SK-N-SH (cell line): ENCODE data around the gene ATR. TPM values are rescaled to one million over a fixed set of nuclear protein-coding genes. Genes with fewer than 3 reads are reported as not detected.

ENCODE experiments used
- CTCF ChIA-PET: fragments of 300-600, 350-600 bp; formaldehyde crosslinking; extraction: SDS; loops from one replicate; lab custom pipeline; 2021; lab: Yijun Ruan, JAX
- POLR2A ChIA-PET: fragments of 350-600 bp; sonication (Branson Sonifier 250); formaldehyde crosslinking; extraction: SDS; loops from one replicate; lab custom pipeline; 2020; ENCODE audit warnings: antibody characterized with exemption, inconsistent platforms; lab: Yijun Ruan, JAX
- DNase-seq: peaks from one replicate; pipeline ENCODE4 v3.0.0; 2012
- H2AFZ ChIP-seq: fragments of 200-600 bp; sonication (generic); 2 replicates; pipeline ENCODE4 v1.8.1; 2016; ENCODE audit warnings: antibody characterized with exemption, mild to moderate bottlenecking, low read depth
- H3F3A ChIP-seq: fragments of 200-600 bp; sonication (generic); replicated peaks from 2 replicates; pipeline ENCODE3; 2016; ENCODE audit warnings: antibody characterized with exemption, mild to moderate bottlenecking; ENCODE audit not compliant: insufficient read depth
- H3K27ac ChIP-seq, 2 experiments: fragments of 200-500 bp in 1 of 2; fragments of 200-600 bp in 1 of 2; sonication (Bioruptor generic) in 1 of 2; sonication (generic), shearing (Covaris generic) in 1 of 2; 2 replicates each; pipeline versions ENCODE4 v1.5.1 to v1.6.1; 2014 to 2016; ENCODE audit warnings: low read depth in 2 of 2, inconsistent platforms in 1 of 2, low read length in 1 of 2, mild to moderate bottlenecking in 1 of 2, mixed read lengths in 1 of 2
- H3K27me3 ChIP-seq: fragments of 200-600 bp; sonication (generic), shearing (Covaris generic); 2 replicates; pipeline ENCODE4 v1.6.1; 2016; ENCODE audit warnings: mixed run types; ENCODE audit not compliant: insufficient read depth
- H3K36me3 ChIP-seq, 2 experiments: fragments of 200-500 bp in 1 of 2; fragments of 200-600 bp in 1 of 2; sonication (Bioruptor generic) in 1 of 2; sonication (generic) in 1 of 2; replicated peaks in 1 of 2; 2 replicates each; pipeline versions ENCODE3 to v1.5.1; 2014 to 2016; ENCODE audit warnings: low read length in 1 of 2, mild to moderate bottlenecking in 1 of 2; ENCODE audit not compliant: insufficient read depth in 2 of 2, control insufficient read depth in 1 of 2
- H3K4me1 ChIP-seq, 2 experiments: fragments of 200-500 bp in 1 of 2; fragments of 200-600 bp in 1 of 2; sonication (Bioruptor generic) in 1 of 2; sonication (generic), shearing (Covaris generic) in 1 of 2; 2 replicates each; pipeline versions ENCODE4 v1.5.1 to v1.6.1; 2014 to 2016; ENCODE audit warnings: low read depth in 1 of 2, low read length in 1 of 2, mixed run types in 1 of 2; ENCODE audit not compliant: insufficient read depth in 2 of 2, control insufficient read depth in 1 of 2
- H3K4me2 ChIP-seq: fragments of 200-600 bp; sonication (generic), shearing (Covaris generic); 2 replicates; pipeline ENCODE4 v1.6.1; 2017; ENCODE audit warnings: mixed run types
- H3K4me3 ChIP-seq, 2 experiments: fragments of 200-500 bp in 1 of 2; fragments of 200-600 bp in 1 of 2; sonication (Bioruptor generic) in 1 of 2; sonication (generic), shearing (Covaris generic) in 1 of 2; 2 replicates each; pipeline versions ENCODE4 v1.5.1 to v1.8.1; 2014 to 2016; ENCODE audit warnings: low read depth in 2 of 2, inconsistent platforms in 1 of 2, low read length in 1 of 2, mild to moderate bottlenecking in 1 of 2, mixed read lengths in 1 of 2, moderate library complexity in 1 of 2
- H3K79me2 ChIP-seq: fragments of 200-600 bp; sonication (generic); 2 replicates; pipeline ENCODE4 v1.8.1; 2017; ENCODE audit warnings: mild to moderate bottlenecking; ENCODE audit not compliant: insufficient read depth
- H3K9ac ChIP-seq: fragments of 200-600 bp; sonication (generic); 2 replicates; pipeline ENCODE4 v1.6.1; 2017; ENCODE audit warnings: mixed run types
- H3K9me2 ChIP-seq: fragments of 200-600 bp; sonication (generic); 2 replicates; pipeline ENCODE4 v1.6.1; 2017; ENCODE audit warnings: mixed run types
- H3K9me3 ChIP-seq: fragments of 200-600 bp; sonication (generic); 2 replicates; pipeline ENCODE4 v1.6.1; 2017; ENCODE audit warnings: mixed run types, mild to moderate bottlenecking, moderate library complexity
- H4K20me1 ChIP-seq: fragments of 200-600 bp; sonication (generic); 2 replicates; pipeline ENCODE4 v1.6.1; 2017; ENCODE audit warnings: mild to moderate bottlenecking, mixed run types; ENCODE audit not compliant: insufficient read depth
- CTCF ChIP-seq: fragments of 200-600 bp; sonication (generic); IDR thresholded peaks from 2 replicates; pipeline ENCODE4 v1.6.1; 2017; ENCODE audit warnings: antibody characterized with exemption, mild to moderate bottlenecking, moderate library complexity
- ELF1 ChIP-seq: IDR thresholded peaks from 2 replicates; pipeline ENCODE4 v1.4.0; 2012
- FOXJ3 ChIP-seq: sonication (generic); formaldehyde crosslinking; IDR thresholded peaks from 2 replicates; pipeline ENCODE4 v1.5.1; 2020; ENCODE audit warnings: mild to moderate bottlenecking, missing genetic modification reagents
- FOXM1 ChIP-seq: IDR thresholded peaks from 2 replicates; pipeline ENCODE4 v1.4.0; 2012; ENCODE audit warnings: low read depth, mild to moderate bottlenecking
- GATA2 ChIP-seq: sonication (generic); formaldehyde crosslinking; IDR thresholded peaks from 2 replicates; pipeline ENCODE4 v1.5.0; 2020; ENCODE audit warnings: mild to moderate bottlenecking, missing genetic modification reagents
- IRF3 ChIP-seq: fragments of 150-350 bp; IDR thresholded peaks from 2 replicates; pipeline ENCODE4 v1.6.1; 2016; ENCODE audit warnings: mild to moderate bottlenecking, low read depth, low read length
- MAX ChIP-seq: IDR thresholded peaks from 2 replicates; pipeline ENCODE4 v1.4.0; 2012; ENCODE audit warnings: low read depth
- MEF2A ChIP-seq: IDR thresholded peaks from 2 replicates; pipeline ENCODE4 v1.4.0; 2012; ENCODE audit warnings: low read depth, borderline replicate concordance
- MXI1 ChIP-seq: IDR thresholded peaks from 2 replicates; pipeline ENCODE4 v1.6.1; 2012; ENCODE audit warnings: mild to moderate bottlenecking, low read depth, low read length, improper control_type of control experiment
- NRF1 ChIP-seq: IDR thresholded peaks from 2 replicates; pipeline ENCODE4 v1.6.1; 2012; ENCODE audit warnings: low read depth, mild to moderate bottlenecking, low read length
- POLR2AphosphoS5 ChIP-seq: IDR thresholded peaks from 2 replicates; pipeline ENCODE4 v1.6.1; 2012; ENCODE audit warnings: low read depth, low read length
- RAD21 ChIP-seq: IDR thresholded peaks from 2 replicates; pipeline ENCODE4 v1.6.1; 2012; ENCODE audit warnings: mild to moderate bottlenecking, low read length
- SIN3A ChIP-seq: IDR thresholded peaks from 2 replicates; pipeline ENCODE4 v1.6.1; 2012; ENCODE audit warnings: low read depth, mild to moderate bottlenecking, low read length, moderate library complexity, borderline replicate concordance
- SMC3 ChIP-seq: IDR thresholded peaks from 2 replicates; pipeline ENCODE4 v1.6.1; 2012; ENCODE audit warnings: low read depth, low read length, improper control_type of control experiment
- WGBS: methylation state at CpG from one replicate; pipeline ENCODE4 v1.1.6; 2017; ENCODE audit warnings: low lambda C conversion rate; 5-methylcytosine and 5-hydroxymethylcytosine counted together
- polyA plus RNA-seq, 3 experiments: library from polyadenylated mRNA; depleted of rRNA; stranded (reverse); fragments of >200 nt; gene quantifications; 2 replicates each; pipeline ENCODE4 v1.2.3, GENCODE V29; 2012
- TF ChIP-seq, protein P1 (sequence below): IDR thresholded peaks from 2 replicates; pipeline ENCODE4 v1.6.1; 2012; ENCODE audit warnings: mild to moderate bottlenecking, low read depth, low read length, moderate library complexity
- TF ChIP-seq, protein P2 (sequence below): IDR thresholded peaks from 2 replicates; pipeline ENCODE4 v1.4.0; 2012; ENCODE audit warnings: low read depth, borderline replicate concordance

The ATR gene
- polyA plus RNA-seq, 1 of the 3 experiments (the other 2 are of a cell fraction), result 7.3 TPM

- TF ChIP-seq FOXM1, result no peak
- TF ChIP-seq IRF3, result no peak
- TF ChIP-seq GATA2 (CRISPR knock-in tag), result no peak
- TF ChIP-seq SMC3, result no peak
- TF ChIP-seq, protein P1, sequence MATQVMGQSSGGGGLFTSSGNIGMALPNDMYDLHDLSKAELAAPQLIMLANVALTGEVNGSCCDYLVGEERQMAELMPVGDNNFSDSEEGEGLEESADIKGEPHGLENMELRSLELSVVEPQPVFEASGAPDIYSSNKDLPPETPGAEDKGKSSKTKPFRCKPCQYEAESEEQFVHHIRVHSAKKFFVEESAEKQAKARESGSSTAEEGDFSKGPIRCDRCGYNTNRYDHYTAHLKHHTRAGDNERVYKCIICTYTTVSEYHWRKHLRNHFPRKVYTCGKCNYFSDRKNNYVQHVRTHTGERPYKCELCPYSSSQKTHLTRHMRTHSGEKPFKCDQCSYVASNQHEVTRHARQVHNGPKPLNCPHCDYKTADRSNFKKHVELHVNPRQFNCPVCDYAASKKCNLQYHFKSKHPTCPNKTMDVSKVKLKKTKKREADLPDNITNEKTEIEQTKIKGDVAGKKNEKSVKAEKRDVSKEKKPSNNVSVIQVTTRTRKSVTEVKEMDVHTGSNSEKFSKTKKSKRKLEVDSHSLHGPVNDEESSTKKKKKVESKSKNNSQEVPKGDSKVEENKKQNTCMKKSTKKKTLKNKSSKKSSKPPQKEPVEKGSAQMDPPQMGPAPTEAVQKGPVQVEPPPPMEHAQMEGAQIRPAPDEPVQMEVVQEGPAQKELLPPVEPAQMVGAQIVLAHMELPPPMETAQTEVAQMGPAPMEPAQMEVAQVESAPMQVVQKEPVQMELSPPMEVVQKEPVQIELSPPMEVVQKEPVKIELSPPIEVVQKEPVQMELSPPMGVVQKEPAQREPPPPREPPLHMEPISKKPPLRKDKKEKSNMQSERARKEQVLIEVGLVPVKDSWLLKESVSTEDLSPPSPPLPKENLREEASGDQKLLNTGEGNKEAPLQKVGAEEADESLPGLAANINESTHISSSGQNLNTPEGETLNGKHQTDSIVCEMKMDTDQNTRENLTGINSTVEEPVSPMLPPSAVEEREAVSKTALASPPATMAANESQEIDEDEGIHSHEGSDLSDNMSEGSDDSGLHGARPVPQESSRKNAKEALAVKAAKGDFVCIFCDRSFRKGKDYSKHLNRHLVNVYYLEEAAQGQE, result peak; percentile 70; the same call in 1 of the 2 replicates
- TF ChIP-seq NRF1, result no peak
- no peak for TF ChIP-seq RAD21
- no peak for TF ChIP-seq FOXJ3
These were observed 130.4 kb downstream of the ATR start, which contains the start of gene XRN1 (continued) for GRCh38 chr3:142447852-142448823.

DNA sequence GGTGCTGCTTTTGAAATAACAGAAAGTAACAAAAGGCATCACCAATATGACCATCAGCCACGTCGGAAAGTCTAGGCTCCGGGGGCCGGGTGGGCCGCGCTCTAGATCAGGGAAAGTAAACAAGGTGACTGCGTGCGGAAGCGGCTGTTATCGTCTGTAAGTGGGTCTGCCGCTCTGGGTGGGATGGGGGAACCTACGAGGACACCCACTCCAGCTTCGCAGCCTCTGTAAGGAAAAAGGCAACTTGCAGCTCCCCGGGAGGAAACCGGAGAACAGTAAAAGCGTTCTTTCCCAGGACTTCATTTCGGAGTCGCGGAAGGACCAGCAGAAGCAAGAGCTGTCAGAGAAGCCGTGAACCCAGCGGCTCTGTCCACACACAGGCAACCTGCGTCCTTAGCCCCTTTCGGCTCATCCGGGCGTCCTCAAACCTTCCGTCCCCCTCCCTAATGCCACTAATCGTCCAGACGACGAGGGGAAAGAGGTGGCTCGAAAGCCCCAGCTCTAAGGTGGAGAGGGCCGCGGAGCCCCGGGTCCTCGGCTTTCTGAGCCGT, 131.2 kb downstream of the ATR start:
- WGBS, result 1% methylated on average over 30 of the region's 35 CpGs
- Histone ChIP-seq H3F3A (peaks cover 24% of the 10 kb centered on the region), H3K27me3 (no peaks in the 10 kb centered on the region), H3K9me3 (no peaks in the 10 kb centered on the region), H3K4me1 (peaks cover 0 to 13% of the 10 kb centered on the region in 2 experiments; a peak in 2 of 4 replicates), H2AFZ (peak overlapping the region; percentile 90), H3K4me3 (peak overlapping the region; percentile 99 to 100), H3K4me2 (peak overlapping the region; percentile 75), H3K9me2 (no peaks in the 10 kb centered on the region), H3K36me3 (peaks cover 18% of the 10 kb centered on the region in 2 experiments), H4K20me1 (0 out of 2 replicates have a peak, but pooled peaks cover 7% of the 10 kb centered on the region), H3K27ac (peak overlapping the region; percentile 93 to 96), H3K9ac (peak overlapping the region; percentile 99), H3K79me2 (peaks cover 54% of the 10 kb centered on the region)
- CTCF ChIA-PET, result interaction anchor here (0.6 kb wide), 1 partner anchor 10 kb away, joined by 3 read pairs; no protein-coding TSS in a partner anchor
- TF ChIP-seq GATA2 (CRISPR knock-in tag) (no peak), POLR2AphosphoS5 (no peak), SIN3A (0 out of 2 replicates have a peak, but pooled peaks have one; percentile 28), ELF1 (no peak), CTCF (no peak), MEF2A (no peak), MAX (no peak), MXI1 (peak; percentile 56; the same call in 1 of the 2 replicates)
- TF ChIP-seq, protein P2, sequence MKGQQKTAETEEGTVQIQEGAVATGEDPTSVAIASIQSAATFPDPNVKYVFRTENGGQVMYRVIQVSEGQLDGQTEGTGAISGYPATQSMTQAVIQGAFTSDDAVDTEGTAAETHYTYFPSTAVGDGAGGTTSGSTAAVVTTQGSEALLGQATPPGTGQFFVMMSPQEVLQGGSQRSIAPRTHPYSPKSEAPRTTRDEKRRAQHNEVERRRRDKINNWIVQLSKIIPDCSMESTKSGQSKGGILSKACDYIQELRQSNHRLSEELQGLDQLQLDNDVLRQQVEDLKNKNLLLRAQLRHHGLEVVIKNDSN, result no peak
- DNase-seq, result no peak
- POLR2A ChIA-PET, result interaction anchor here (1.2 kb wide), 1 partner anchor 62 kb away, joined by 3 read pairs; no protein-coding TSS in a partner anchor
